Neural cell (in vitro differentiated cells): Measurements from ENCODE around the gene STX8. TPM values are rescaled to one million over a fixed set of nuclear protein-coding genes. Genes with fewer than 3 reads are reported as not detected.

Experiments
- H2AFZ ChIP-seq: fragments of 200-600, 300-800 bp; sonication (generic), shearing (Covaris generic); 2 replicates; pipeline ENCODE4 v1.6.0; 2014; ENCODE audit warnings: low read depth, mild to moderate bottlenecking, antibody characterized with exemption, low read length, moderate library complexity
- H3F3A ChIP-seq: fragments of 200-600 bp; shearing (Covaris generic); 2 replicates; pipeline ENCODE4 v1.6.1; 2016; ENCODE audit warnings: mild to moderate bottlenecking, moderate library complexity, mixed read lengths, antibody characterized with exemption, low read length; ENCODE audit not compliant: insufficient read depth, poor library complexity, severe bottlenecking
- H3K27ac ChIP-seq: fragments of 200-600, 300-800 bp; sonication (generic), shearing (Covaris generic); 2 replicates; pipeline ENCODE4 v1.5.1; 2014; ENCODE audit warnings: mild to moderate bottlenecking, low read length, moderate library complexity
- H3K27me3 ChIP-seq: fragments of 300-800, 200-600 bp; sonication (generic), shearing (Covaris generic); 2 replicates; pipeline ENCODE4 v1.6.0; 2014; ENCODE audit warnings: mild to moderate bottlenecking, low read depth, low read length, moderate library complexity; ENCODE audit not compliant: insufficient read depth
- H3K36me3 ChIP-seq: fragments of 300-800, 200-600 bp; sonication (generic), shearing (Covaris generic); 2 replicates; pipeline ENCODE4 v1.5.1; 2014; ENCODE audit warnings: mild to moderate bottlenecking, antibody characterized with exemption, low read length, moderate library complexity; ENCODE audit not compliant: insufficient read depth
- H3K4me2 ChIP-seq: fragments of 300-800, 200-600 bp; sonication (generic), shearing (Covaris generic); 2 replicates; pipeline ENCODE4 v1.6.0; 2014; ENCODE audit warnings: mild to moderate bottlenecking, low read length
- H3K4me3 ChIP-seq: fragments of 300-800, 200-600 bp; sonication (generic), shearing (Covaris generic); 2 replicates; pipeline ENCODE4 v1.5.1; 2014; ENCODE audit warnings: mild to moderate bottlenecking, low read length, moderate library complexity
- H3K79me2 ChIP-seq: fragments of 200-600 bp; shearing (Covaris generic); replicated peaks from 2 replicates; pipeline ENCODE4 v1.6.0; 2014; ENCODE audit warnings: mild to moderate bottlenecking, low read length, moderate library complexity; ENCODE audit not compliant: insufficient read depth
- H3K9ac ChIP-seq: fragments of 300-800, 200-600 bp; sonication (generic), shearing (Covaris generic); 2 replicates; pipeline ENCODE4 v1.6.1; 2016; ENCODE audit warnings: mild to moderate bottlenecking, low read length, mixed read lengths
- H3K9me2 ChIP-seq: fragments of 200-600 bp; shearing (Covaris generic); 2 replicates; pipeline ENCODE4 v1.6.1; 2016; ENCODE audit warnings: mild to moderate bottlenecking, low read length, mixed read lengths; ENCODE audit not compliant: insufficient read depth
- H3K9me3 ChIP-seq: fragments of 200-600, 300-800 bp; sonication (generic), shearing (Covaris generic); 2 replicates; pipeline ENCODE4 v1.6.1; 2016; ENCODE audit warnings: mild to moderate bottlenecking, mixed run types, low read length, moderate library complexity, mixed read lengths
- H4K20me1 ChIP-seq: fragments of 200-600 bp; shearing (Covaris generic); 2 replicates; pipeline ENCODE4 v1.6.1; 2016; ENCODE audit warnings: mild to moderate bottlenecking, mixed run types; ENCODE audit not compliant: insufficient read depth
- EP300 ChIP-seq: fragments of 450-650 bp; conservative IDR thresholded peaks from 2 replicates; pipeline ENCODE4 v1.6.1; 2014; ENCODE audit warnings: antibody characterized with exemption, mild to moderate bottlenecking, moderate library complexity; ENCODE audit not compliant: poor library complexity, severe bottlenecking
- EZH2 ChIP-seq: fragments of 200-600, 300-800 bp; shearing (Covaris generic), sonication (generic); IDR thresholded peaks from 2 replicates; pipeline ENCODE4 v1.6.1; 2014; ENCODE audit warnings: antibody characterized with exemption, low read length, borderline replicate concordance, mild to moderate bottlenecking; ENCODE audit not compliant: insufficient read depth, poor library complexity, severe bottlenecking
- MXI1 ChIP-seq: fragments of 450-650 bp; conservative IDR thresholded peaks from 2 replicates; pipeline ENCODE4 v1.6.1; 2014; ENCODE audit warnings: antibody characterized with exemption, mild to moderate bottlenecking; ENCODE audit not compliant: poor library complexity, severe bottlenecking
- POLR2AphosphoS5 ChIP-seq: IDR thresholded peaks from 2 replicates; pipeline ENCODE4 v1.6.1; 2012
- RAD21 ChIP-seq: fragments of 450-650 bp; conservative IDR thresholded peaks from 2 replicates; pipeline ENCODE4 v1.6.1; 2014; ENCODE audit warnings: antibody characterized with exemption, mild to moderate bottlenecking, moderate library complexity
- SMC3 ChIP-seq: fragments of 450-650 bp; conservative IDR thresholded peaks from 2 replicates; pipeline ENCODE4 v1.6.1; 2014; ENCODE audit warnings: antibody characterized with exemption, mild to moderate bottlenecking, moderate library complexity; ENCODE audit not compliant: poor library complexity
- TAF1 ChIP-seq: IDR thresholded peaks from 2 replicates; pipeline ENCODE4 v1.6.1; 2012; ENCODE audit warnings: low read depth
- polyA plus RNA-seq: library from polyadenylated mRNA; depleted of rRNA; stranded (reverse); fragments of >200 nt; gene quantifications from 2 replicates; pipeline ENCODE4 v1.2.3, GENCODE V29; 2014
- TF ChIP-seq, protein P1 (sequence below): IDR thresholded peaks from 2 replicates; pipeline ENCODE4 v1.6.1; 2012; ENCODE audit warnings: borderline replicate concordance
- TF ChIP-seq, protein P2 (sequence below): fragments of 450-650 bp; IDR thresholded peaks from 2 replicates; pipeline ENCODE4 v1.5.1; 2014; ENCODE audit warnings: antibody characterized with exemption, mild to moderate bottlenecking, moderate library complexity; ENCODE audit not compliant: poor library complexity, severe bottlenecking

The STX8 gene
- polyA plus RNA-seq, 1 donor from 2014 or later, result 100 TPM

DNA sequence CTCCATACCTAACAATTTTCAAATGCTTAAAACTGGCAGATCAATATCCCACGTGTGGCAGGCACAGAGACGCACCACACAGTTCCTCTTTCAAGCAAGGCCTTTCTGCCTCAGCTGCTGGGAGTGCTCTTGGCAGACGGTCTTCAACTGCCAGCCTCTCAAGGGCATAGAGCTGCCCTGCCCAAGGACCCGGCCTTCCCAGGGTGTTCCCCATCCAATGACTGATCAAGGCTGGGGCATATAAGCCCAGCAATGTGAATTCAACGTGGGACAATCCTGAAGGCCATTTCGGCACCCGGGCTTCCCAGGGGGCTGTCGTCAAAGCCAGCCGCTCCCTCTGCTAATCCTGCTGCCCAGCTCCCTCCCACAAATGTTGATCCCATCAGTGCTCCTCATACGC is 107.1 kb downstream of the STX8 start:
- Histone ChIP-seq H2AFZ (no peak overlapping the region), H4K20me1 (no peaks in the 10 kb centered on the region), H3K79me2 (no peaks in the 10 kb centered on the region), H3K4me2 (no peak overlapping the region), H3F3A (no peaks in the 10 kb centered on the region), H3K9me2 (no peaks in the 10 kb centered on the region), H3K27me3 (no peaks in the 10 kb centered on the region), H3K36me3 (no peaks in the 10 kb centered on the region), H3K4me3 (no peak overlapping the region), H3K27ac (no peak overlapping the region), H3K9ac (no peak overlapping the region), H3K9me3 (no peaks in the 10 kb centered on the region)
- TF ChIP-seq, protein P1, sequence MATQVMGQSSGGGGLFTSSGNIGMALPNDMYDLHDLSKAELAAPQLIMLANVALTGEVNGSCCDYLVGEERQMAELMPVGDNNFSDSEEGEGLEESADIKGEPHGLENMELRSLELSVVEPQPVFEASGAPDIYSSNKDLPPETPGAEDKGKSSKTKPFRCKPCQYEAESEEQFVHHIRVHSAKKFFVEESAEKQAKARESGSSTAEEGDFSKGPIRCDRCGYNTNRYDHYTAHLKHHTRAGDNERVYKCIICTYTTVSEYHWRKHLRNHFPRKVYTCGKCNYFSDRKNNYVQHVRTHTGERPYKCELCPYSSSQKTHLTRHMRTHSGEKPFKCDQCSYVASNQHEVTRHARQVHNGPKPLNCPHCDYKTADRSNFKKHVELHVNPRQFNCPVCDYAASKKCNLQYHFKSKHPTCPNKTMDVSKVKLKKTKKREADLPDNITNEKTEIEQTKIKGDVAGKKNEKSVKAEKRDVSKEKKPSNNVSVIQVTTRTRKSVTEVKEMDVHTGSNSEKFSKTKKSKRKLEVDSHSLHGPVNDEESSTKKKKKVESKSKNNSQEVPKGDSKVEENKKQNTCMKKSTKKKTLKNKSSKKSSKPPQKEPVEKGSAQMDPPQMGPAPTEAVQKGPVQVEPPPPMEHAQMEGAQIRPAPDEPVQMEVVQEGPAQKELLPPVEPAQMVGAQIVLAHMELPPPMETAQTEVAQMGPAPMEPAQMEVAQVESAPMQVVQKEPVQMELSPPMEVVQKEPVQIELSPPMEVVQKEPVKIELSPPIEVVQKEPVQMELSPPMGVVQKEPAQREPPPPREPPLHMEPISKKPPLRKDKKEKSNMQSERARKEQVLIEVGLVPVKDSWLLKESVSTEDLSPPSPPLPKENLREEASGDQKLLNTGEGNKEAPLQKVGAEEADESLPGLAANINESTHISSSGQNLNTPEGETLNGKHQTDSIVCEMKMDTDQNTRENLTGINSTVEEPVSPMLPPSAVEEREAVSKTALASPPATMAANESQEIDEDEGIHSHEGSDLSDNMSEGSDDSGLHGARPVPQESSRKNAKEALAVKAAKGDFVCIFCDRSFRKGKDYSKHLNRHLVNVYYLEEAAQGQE, result no peak
- TF ChIP-seq EZH2 (no peak), EP300 (no peak), TAF1 (no peak), MXI1 (no peak), SMC3 (no peak), POLR2AphosphoS5 (no peak), RAD21 (no peak)
- TF ChIP-seq, protein P2, sequence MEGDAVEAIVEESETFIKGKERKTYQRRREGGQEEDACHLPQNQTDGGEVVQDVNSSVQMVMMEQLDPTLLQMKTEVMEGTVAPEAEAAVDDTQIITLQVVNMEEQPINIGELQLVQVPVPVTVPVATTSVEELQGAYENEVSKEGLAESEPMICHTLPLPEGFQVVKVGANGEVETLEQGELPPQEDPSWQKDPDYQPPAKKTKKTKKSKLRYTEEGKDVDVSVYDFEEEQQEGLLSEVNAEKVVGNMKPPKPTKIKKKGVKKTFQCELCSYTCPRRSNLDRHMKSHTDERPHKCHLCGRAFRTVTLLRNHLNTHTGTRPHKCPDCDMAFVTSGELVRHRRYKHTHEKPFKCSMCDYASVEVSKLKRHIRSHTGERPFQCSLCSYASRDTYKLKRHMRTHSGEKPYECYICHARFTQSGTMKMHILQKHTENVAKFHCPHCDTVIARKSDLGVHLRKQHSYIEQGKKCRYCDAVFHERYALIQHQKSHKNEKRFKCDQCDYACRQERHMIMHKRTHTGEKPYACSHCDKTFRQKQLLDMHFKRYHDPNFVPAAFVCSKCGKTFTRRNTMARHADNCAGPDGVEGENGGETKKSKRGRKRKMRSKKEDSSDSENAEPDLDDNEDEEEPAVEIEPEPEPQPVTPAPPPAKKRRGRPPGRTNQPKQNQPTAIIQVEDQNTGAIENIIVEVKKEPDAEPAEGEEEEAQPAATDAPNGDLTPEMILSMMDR, result no peak

DNA sequence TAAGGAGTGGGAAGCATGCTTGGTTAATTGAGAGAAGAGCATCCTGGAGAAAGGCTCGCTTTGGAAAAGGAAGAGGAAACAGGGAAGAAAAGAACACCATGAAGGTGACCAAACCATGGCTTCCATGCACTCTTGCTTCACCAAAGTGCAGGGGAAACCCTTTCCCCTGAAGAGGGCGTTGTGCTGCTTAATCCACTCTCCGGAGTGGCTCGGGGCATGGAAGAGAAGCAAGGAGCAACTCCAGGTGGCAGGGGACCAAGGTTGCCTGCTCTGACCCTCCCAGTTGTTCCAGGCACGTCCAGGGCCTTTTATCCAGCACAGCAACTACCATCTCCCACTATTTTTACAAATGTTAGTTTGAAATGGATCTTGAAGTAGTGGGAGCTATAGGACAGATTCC is 108.1 kb downstream of the STX8 start:
- Histone ChIP-seq H3K9me2 (no peaks in the 10 kb centered on the region), H3K4me3 (no peak overlapping the region), H3K9ac (no peak overlapping the region), H3K36me3 (no peaks in the 10 kb centered on the region), H3K27ac (no peak overlapping the region), H3F3A (no peaks in the 10 kb centered on the region), H3K9me3 (no peaks in the 10 kb centered on the region), H4K20me1 (no peaks in the 10 kb centered on the region), H3K79me2 (no peaks in the 10 kb centered on the region), H2AFZ (no peak overlapping the region), H3K27me3 (no peaks in the 10 kb centered on the region), H3K4me2 (no peak overlapping the region)
- TF ChIP-seq, protein P1, result no peak
